ENCODE measurements around the gene PRLR. TPM values are rescaled to one million over a fixed set of nuclear protein-coding genes. Genes with fewer than 3 reads are reported as not detected.

Gene PRLR
- total RNA-seq, 1 donor from 2014 or later: 0.21 TPM

- Mint-ChIP-seq H3K4me1 (ENCODE audit: unreplicated experiment) (no peaks in the 10 kb centered on the region), H3K9me3 (ENCODE audit: unreplicated experiment) (no peaks in the 10 kb centered on the region), H3K27me3 (ENCODE audit: unreplicated experiment) (no peaks in the 10 kb centered on the region), H3K36me3 (ENCODE audit: low read depth, unreplicated experiment) (no peaks in the 10 kb centered on the region), H3K4me3 (ENCODE audit: unreplicated experiment) (no peak overlapping the region), H3K27ac (ENCODE audit: unreplicated experiment) (no peak overlapping the region)
- TF ChIP-seq, protein P1, sequence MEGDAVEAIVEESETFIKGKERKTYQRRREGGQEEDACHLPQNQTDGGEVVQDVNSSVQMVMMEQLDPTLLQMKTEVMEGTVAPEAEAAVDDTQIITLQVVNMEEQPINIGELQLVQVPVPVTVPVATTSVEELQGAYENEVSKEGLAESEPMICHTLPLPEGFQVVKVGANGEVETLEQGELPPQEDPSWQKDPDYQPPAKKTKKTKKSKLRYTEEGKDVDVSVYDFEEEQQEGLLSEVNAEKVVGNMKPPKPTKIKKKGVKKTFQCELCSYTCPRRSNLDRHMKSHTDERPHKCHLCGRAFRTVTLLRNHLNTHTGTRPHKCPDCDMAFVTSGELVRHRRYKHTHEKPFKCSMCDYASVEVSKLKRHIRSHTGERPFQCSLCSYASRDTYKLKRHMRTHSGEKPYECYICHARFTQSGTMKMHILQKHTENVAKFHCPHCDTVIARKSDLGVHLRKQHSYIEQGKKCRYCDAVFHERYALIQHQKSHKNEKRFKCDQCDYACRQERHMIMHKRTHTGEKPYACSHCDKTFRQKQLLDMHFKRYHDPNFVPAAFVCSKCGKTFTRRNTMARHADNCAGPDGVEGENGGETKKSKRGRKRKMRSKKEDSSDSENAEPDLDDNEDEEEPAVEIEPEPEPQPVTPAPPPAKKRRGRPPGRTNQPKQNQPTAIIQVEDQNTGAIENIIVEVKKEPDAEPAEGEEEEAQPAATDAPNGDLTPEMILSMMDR (IDR thresholded peaks at IDR 0.05; ENCODE audit: unreplicated experiment): no peak
- no peak for DNase-seq (ENCODE audit: low spot score)
Observed at GRCh38 chr5:35134278-35135030, 95.8 kb downstream of the PRLR start.

DNA sequence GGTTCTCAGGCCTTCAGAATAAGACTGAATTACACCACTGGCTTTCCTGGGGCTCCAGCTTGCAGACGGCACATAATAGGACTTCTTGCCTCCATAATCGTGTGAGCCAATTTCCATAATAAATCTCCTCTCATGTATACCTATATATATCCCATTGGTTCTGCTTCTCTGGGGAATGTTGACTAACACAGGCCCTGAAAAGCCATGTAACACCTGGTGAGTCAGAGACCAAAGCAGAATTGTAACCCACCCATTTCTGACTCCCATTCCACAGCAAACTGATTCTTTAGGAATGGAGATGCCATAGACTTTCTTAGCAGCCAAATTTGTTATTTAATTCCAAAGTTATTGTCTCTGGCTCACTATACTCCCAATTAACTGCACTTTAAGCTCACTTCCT, 97.1 kb downstream of the PRLR start:
- DNase-seq (ENCODE audit: low spot score): no peak
- TF ChIP-seq, protein P1 (IDR thresholded peaks at IDR 0.05; ENCODE audit: unreplicated experiment): no peak
- Mint-ChIP-seq H3K9me3 (ENCODE audit: unreplicated experiment) (no peaks in the 10 kb centered on the region), H3K4me3 (ENCODE audit: unreplicated experiment) (no peak overlapping the region), H3K27ac (ENCODE audit: unreplicated experiment) (no peak overlapping the region), H3K36me3 (ENCODE audit: low read depth, unreplicated experiment) (no peaks in the 10 kb centered on the region), H3K27me3 (ENCODE audit: unreplicated experiment) (no peaks in the 10 kb centered on the region), H3K4me1 (ENCODE audit: unreplicated experiment) (no peaks in the 10 kb centered on the region)

- H3K36me3 Mint-ChIP-seq (ENCODE audit: low read depth, unreplicated experiment): no peaks in the 10 kb centered on the region
- no peaks in the 10 kb centered on the region for H3K4me1 Mint-ChIP-seq (ENCODE audit: unreplicated experiment)
- no peaks in the 10 kb centered on the region for H3K27me3 Mint-ChIP-seq (ENCODE audit: unreplicated experiment)
- no peak overlapping the region for H3K27ac Mint-ChIP-seq (ENCODE audit: unreplicated experiment)
- no peak overlapping the region for H3K4me3 Mint-ChIP-seq (ENCODE audit: unreplicated experiment)
- TF ChIP-seq, protein P1 (IDR thresholded peaks at IDR 0.05; ENCODE audit: unreplicated experiment): no peak
- H3K9me3 Mint-ChIP-seq (ENCODE audit: unreplicated experiment): no peaks in the 10 kb centered on the region
- DNase-seq (ENCODE audit: low spot score): no peak
Observed at GRCh38 chr5:35131723-35132122, 98.6 kb downstream of the PRLR start.

- DNase-seq (ENCODE audit: low spot score): no peak
- H3K36me3 Mint-ChIP-seq (ENCODE audit: low read depth, unreplicated experiment): no peaks in the 10 kb centered on the region
- TF ChIP-seq, protein P1 (IDR thresholded peaks at IDR 0.05; ENCODE audit: unreplicated experiment): no peak
- H3K4me3 Mint-ChIP-seq (ENCODE audit: unreplicated experiment): no peak overlapping the region
- H3K9me3 Mint-ChIP-seq (ENCODE audit: unreplicated experiment): no peaks in the 10 kb centered on the region
- no peaks in the 10 kb centered on the region for H3K4me1 Mint-ChIP-seq (ENCODE audit: unreplicated experiment)
- H3K27me3 Mint-ChIP-seq (ENCODE audit: unreplicated experiment): no peaks in the 10 kb centered on the region
- no peak overlapping the region for H3K27ac Mint-ChIP-seq (ENCODE audit: unreplicated experiment)
Observed at GRCh38 chr5:35129921-35130485, 100.3 kb downstream of the PRLR start.

DNA sequence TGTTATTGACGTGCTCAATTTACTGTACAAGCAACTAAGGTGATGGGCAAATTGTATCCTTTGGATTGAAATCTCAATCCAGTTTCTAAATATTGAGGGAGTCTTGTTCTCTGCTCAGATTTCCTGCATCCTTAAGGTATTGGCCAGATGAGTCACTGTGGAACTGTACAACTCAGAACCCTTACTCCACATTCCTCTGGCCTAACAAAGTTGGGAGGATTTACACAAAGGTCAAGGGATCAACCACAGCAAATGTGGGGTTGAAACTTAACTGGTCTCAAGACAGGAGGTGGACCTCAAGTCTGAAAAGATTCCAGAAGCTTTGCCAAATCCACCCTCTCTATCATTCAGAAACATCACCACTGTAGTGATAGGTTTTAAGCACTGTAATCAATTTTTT, 101.0 kb downstream of the PRLR start:
- Mint-ChIP-seq H3K36me3 (ENCODE audit: low read depth, unreplicated experiment) (no peaks in the 10 kb centered on the region), H3K9me3 (ENCODE audit: unreplicated experiment) (no peaks in the 10 kb centered on the region), H3K4me3 (ENCODE audit: unreplicated experiment) (no peak overlapping the region), H3K4me1 (ENCODE audit: unreplicated experiment) (no peaks in the 10 kb centered on the region), H3K27ac (ENCODE audit: unreplicated experiment) (no peak overlapping the region), H3K27me3 (ENCODE audit: unreplicated experiment) (no peaks in the 10 kb centered on the region)
- no peak for DNase-seq (ENCODE audit: low spot score)
- TF ChIP-seq, protein P1 (IDR thresholded peaks at IDR 0.05; ENCODE audit: unreplicated experiment): no peak
